Psoas muscle (tissue), 8 donors: ENCODE data around the gene TSC22D2. TPM values are rescaled to one million over a fixed set of nuclear protein-coding genes. Genes with fewer than 3 reads are reported as not detected.

Experiments
- ATAC-seq, 4 donors: fragments of 200-7000 bp; cut with Tn5 transposase; one replicate each; pipeline ENCODE4 v1.9.1; 2020; ENCODE audit warnings: moderate library complexity in 3 of 4, mild to moderate bottlenecking in 2 of 4
- DNase-seq, 2 donors: peaks; one replicate each; pipeline ENCODE4 v3.0.0-alpha.2; 2020
- H3K27ac ChIP-seq: fragments of 200-600 bp; one replicate; pipeline ENCODE4 v1.8.0; 2022
- H3K27me3 ChIP-seq, 3 donors: fragments of 200-600 bp in 1 of 3; one replicate each; pipeline versions ENCODE4 v1.6.1 to v1.8.0; 2013 to 2022; ENCODE audit warnings: low read length in 2 of 3, mild to moderate bottlenecking in 2 of 3, moderate library complexity in 1 of 3; ENCODE audit not compliant: insufficient read depth in 3 of 3
- H3K36me3 ChIP-seq, 2 donors: fragments of 200-600 bp in 1 of 2; one replicate each; pipeline versions ENCODE4 v1.6.1 to v1.8.0; 2013 to 2022; ENCODE audit warnings: low read depth in 1 of 2, mild to moderate bottlenecking in 1 of 2, moderate library complexity in 1 of 2; ENCODE audit not compliant: insufficient read depth in 1 of 2
- H3K4me1 ChIP-seq: fragments of 200-600 bp; one replicate; pipeline ENCODE4 v1.8.0; 2022
- H3K4me3 ChIP-seq: fragments of 200-600 bp; one replicate; pipeline ENCODE4 v1.8.0; 2022; ENCODE audit warnings: mild to moderate bottlenecking
- H3K9me3 ChIP-seq: fragments of 200-600 bp; one replicate; pipeline ENCODE4 v1.8.0; 2022
- WGBS, 3 donors: extraction: QIAGEN DNeasy Blood & Tissue Kit; methylation state at CpG; one replicate each; pipeline versions ENCODE4 v1.1.6 to v1.1.7; 2013; 5-methylcytosine and 5-hydroxymethylcytosine counted together
- intact Hi-C, 2 donors: fragments of 100-400 bp; cut with DNase I; formaldehyde crosslinking; loops; one replicate each; pipeline versions ENCODE4 v1.11.0 to v1.14.2; 2022
- polyA plus RNA-seq, 3 donors: library from polyadenylated mRNA; stranded (reverse); fragments of 200-250 nt; gene quantifications; one replicate each; pipeline ENCODE4 v1.2.3, GENCODE V29; 2013
- total RNA-seq, 4 donors: library from RNA; stranded (reverse); fragmentation: NEBNext Ultra II Directional in 2 of 4; extraction: Animal tissue kit (Norgen Biotek cat#: 25700) in 2 of 4; gene quantifications; one replicate each; pipeline versions ENCODE4 v1.2.1 to v1.2.4, GENCODE V29; 2021 to 2023
- TF ChIP-seq, protein P1 (sequence below): fragments of 200-600 bp; IDR thresholded peaks from one replicate; pipeline ENCODE4 v1.8.0; 2022; ENCODE audit warnings: antibody characterized with exemption
- donor health status: healthy with polysubstance abuse.
- donor health status: DM: no; HTN: no; CAD: no; lungs with moderate emphysema.
- donor health status: Bipolar disorder and iron deficiency.
- donor health status: healthy.
- donor health status: DM: yes; HTN: yes; CAD: no.
- donor health status: DM: no; HTN: no; CAD: no.
- donor health status: DM: no; HTN: no; CAD: no.
- donor health status: DM: yes; HTN: yes; CAD: no.

Gene TSC22D2
- total and polyA plus RNA-seq, 7 donors = 10.4 to 63.6 (median 29.7) TPM

DNA sequence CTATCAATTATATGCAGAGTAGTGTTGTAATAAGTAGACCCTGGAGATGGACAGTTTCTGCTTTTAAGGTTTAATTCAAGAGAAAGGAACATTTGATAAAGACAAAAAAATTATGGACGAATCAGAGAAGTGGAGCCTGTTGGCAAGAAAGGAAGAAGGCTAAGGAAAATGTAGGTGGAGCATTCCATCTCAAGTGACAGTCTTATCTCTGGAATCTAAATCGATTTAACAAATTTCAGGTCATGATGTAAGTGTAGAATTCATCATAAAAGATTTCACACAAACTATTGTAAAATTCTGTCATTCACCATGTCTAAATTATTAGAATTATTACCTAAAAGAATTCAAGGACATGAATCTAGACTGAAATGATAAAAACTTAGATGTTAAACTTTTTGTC, 36.3 kb downstream of the TSC22D2 start:
- no peak overlapping the region for H3K27ac ChIP-seq
- H3K27me3 ChIP-seq = no peaks in the 10 kb centered on the region
- no peak overlapping the region for H3K4me3 ChIP-seq
- H3K4me1 ChIP-seq = peaks cover 16% of the 10 kb centered on the region
- DNase-seq (no peak), ATAC-seq (no peak)
- H3K9me3 ChIP-seq = no peaks in the 10 kb centered on the region
- 81 to 87% (median 84%) methylated on average over 2 of the region's 2 CpGs for WGBS, 3 donors
- peaks cover 0 to 2% of the 10 kb centered on the region in 2 donors for H3K36me3 ChIP-seq
- TF ChIP-seq, protein P1, sequence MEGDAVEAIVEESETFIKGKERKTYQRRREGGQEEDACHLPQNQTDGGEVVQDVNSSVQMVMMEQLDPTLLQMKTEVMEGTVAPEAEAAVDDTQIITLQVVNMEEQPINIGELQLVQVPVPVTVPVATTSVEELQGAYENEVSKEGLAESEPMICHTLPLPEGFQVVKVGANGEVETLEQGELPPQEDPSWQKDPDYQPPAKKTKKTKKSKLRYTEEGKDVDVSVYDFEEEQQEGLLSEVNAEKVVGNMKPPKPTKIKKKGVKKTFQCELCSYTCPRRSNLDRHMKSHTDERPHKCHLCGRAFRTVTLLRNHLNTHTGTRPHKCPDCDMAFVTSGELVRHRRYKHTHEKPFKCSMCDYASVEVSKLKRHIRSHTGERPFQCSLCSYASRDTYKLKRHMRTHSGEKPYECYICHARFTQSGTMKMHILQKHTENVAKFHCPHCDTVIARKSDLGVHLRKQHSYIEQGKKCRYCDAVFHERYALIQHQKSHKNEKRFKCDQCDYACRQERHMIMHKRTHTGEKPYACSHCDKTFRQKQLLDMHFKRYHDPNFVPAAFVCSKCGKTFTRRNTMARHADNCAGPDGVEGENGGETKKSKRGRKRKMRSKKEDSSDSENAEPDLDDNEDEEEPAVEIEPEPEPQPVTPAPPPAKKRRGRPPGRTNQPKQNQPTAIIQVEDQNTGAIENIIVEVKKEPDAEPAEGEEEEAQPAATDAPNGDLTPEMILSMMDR = no peak
- intact Hi-C loops = no loop called here

- 49 to 65% (median 51%) methylated on average over 2 of the region's 2 CpGs for WGBS, 3 donors
- Histone ChIP-seq H3K27ac (no peak overlapping the region), H3K36me3 (peaks cover 0 to 2% of the 10 kb centered on the region in 2 donors), H3K27me3 (no peaks in the 10 kb centered on the region), H3K4me1 (peaks cover 31% of the 10 kb centered on the region), H3K9me3 (no peaks in the 10 kb centered on the region), H3K4me3 (no peak overlapping the region)
- TF ChIP-seq, protein P1 = no peak
- no peak for DNase-seq
- intact Hi-C loops = no loop called here
- no peak for ATAC-seq
Observed at GRCh38 chr3:150446470-150446977, 38.4 kb downstream of the TSC22D2 start.

GRCh38 chr3:150447084-150447483, 39.0 kb downstream of the TSC22D2 start:
- no peak overlapping the region for H3K4me3 ChIP-seq
- H3K36me3 ChIP-seq = peaks cover 0 to 2% of the 10 kb centered on the region in 2 donors
- no peaks in the 10 kb centered on the region for H3K9me3 ChIP-seq
- WGBS, 3 donors = 95 to 98% (median 96%) methylated on average over 2 of the region's 2 CpGs
- intact Hi-C loops = no loop called here
- TF ChIP-seq, protein P1 = no peak
- no peak for ATAC-seq
- H3K27ac ChIP-seq = no peak overlapping the region
- no peaks in the 10 kb centered on the region for H3K27me3 ChIP-seq
- DNase-seq = no peak
- H3K4me1 ChIP-seq = peaks cover 33% of the 10 kb centered on the region

GRCh38 chr3:150447631-150448465, 39.8 kb downstream of the TSC22D2 start:
- Histone ChIP-seq H3K27me3 (no peaks in the 10 kb centered on the region), H3K27ac (no peak overlapping the region), H3K4me1 (peaks cover 36% of the 10 kb centered on the region), H3K4me3 (no peak overlapping the region), H3K36me3 (peaks cover 0 to 2% of the 10 kb centered on the region in 2 donors), H3K9me3 (no peaks in the 10 kb centered on the region)
- DNase-seq (no peak), ATAC-seq (no peak)
- WGBS, 3 donors = 76 to 80% (median 77%) methylated on average over 3 of the region's 3 CpGs
- TF ChIP-seq, protein P1 = no peak
- intact Hi-C loops = no loop called here
